ENCODE data around the gene ALG14.

Gene ALG14

DNA sequence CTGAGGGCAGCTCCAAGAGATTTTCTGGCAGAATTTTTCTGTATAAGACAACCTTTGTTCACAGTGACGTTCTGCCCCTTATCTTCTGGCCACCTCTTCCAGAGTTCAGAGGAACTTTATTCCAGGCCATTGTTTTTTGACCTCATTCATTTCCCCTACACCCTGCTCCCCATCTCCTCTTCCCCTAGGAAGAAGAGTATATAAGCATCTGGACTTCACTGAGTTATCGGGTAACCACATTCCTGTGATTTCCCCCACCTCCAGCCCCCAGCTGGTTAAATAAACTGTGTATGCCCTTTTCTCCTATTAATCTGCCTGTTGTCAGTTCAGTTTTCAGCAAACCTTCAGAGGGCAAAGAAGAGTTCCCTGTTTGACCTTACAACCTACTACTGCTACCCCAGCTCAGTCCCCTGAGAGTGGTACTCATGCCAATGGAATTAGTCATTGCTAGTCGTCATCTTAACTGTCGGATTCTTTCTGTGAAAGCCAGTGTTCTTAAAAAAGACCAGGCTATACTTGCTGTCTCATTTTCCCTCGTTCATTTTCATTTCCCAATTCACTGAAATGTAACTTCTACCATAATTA, 14.3 kb upstream of the ALG14 start:
- Histone ChIP-seq H3K9me3 (ENCODE audit: control insufficient read depth, insufficient read depth, low read length) (no peaks in the 10 kb centered on the region), H3K27me3 (ENCODE audit: control insufficient read depth, insufficient read depth, low read length) (no peaks in the 10 kb centered on the region), H3K36me3 (ENCODE audit: control insufficient read depth, insufficient read depth, low read length) (no peaks in the 10 kb centered on the region), H3K9ac (ENCODE audit: low read depth, low read length) (no peak overlapping the region), H3K27ac (ENCODE audit: low read depth, low read length) (peak overlapping the region; percentile 56), H3K4me1 (ENCODE audit: control insufficient read depth, insufficient read depth, low read length) (peaks cover 24% of the 10 kb centered on the region), H3K4me3 (ENCODE audit: low read depth, low read length) (no peak overlapping the region)

DNA sequence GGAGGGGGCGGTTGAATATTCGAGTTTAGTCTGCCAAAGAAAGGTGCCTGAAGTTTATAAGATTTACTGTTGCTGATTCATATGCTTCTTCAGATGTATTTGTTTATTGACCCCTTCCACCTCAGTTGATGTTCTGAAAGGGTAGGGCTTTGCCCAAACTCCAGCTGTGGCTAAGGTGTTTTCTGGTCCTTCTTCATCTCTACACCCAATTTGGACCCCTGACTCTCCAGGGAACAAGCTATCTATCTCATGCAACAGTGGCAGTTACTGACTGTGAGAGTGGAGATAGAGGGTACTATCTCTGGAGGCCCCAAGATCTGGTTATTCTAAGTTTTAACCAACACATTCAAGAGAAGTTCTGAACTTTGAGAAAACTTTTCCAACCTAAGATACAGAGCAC, 12.6 kb upstream of the ALG14 start:
- no peaks in the 10 kb centered on the region for H3K36me3 ChIP-seq (ENCODE audit: control insufficient read depth, insufficient read depth, low read length)
- no peak overlapping the region for H3K27ac ChIP-seq (ENCODE audit: low read depth, low read length)
- no peaks in the 10 kb centered on the region for H3K27me3 ChIP-seq (ENCODE audit: control insufficient read depth, insufficient read depth, low read length)
- no peaks in the 10 kb centered on the region for H3K9me3 ChIP-seq (ENCODE audit: control insufficient read depth, insufficient read depth, low read length)
- no peak overlapping the region for H3K4me3 ChIP-seq (ENCODE audit: low read depth, low read length)
- H3K9ac ChIP-seq (ENCODE audit: low read depth, low read length): no peak overlapping the region
- H3K4me1 ChIP-seq (ENCODE audit: control insufficient read depth, insufficient read depth, low read length): peaks cover 31% of the 10 kb centered on the region

DNA sequence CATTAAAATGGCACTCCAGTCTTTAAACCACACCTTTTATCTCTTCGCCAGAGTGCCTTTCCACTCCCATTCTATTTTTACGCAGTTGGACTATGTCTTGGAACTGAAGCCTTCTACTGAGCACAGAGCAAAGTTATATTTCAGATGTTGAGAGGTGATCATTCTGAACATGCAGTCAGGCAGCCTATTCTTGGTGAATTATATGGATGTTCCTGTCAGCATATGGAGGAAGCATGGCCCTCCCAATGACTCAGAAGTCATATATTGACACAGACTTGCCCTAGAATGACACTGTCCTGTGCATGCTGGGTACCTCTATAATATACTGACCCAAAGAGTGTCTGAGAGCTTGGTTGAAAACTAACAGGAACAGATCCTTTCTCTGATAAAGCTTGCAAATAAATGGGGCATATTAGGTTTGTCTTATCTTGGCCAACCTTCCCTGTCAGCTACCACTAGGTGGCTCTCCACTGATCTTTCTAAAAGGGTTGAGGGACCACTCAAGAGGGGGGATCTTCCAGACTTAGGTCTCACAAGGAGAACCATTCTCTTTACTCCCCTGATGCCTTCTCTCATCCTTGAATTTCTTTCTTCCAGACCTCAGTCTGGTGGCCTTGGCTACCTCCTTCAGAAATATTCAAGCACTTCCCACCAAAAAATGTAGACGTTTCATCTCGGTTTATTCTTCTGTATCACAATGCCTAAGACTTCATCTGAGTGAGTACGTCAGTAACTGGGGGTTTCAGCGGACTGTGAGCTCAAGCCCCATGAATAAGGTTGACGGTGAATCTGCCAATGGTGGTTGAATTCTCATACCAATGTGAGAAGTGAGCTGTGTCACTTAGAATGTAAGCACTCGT, 11.8 kb upstream of the ALG14 start:
- Histone ChIP-seq H3K9me3 (ENCODE audit: control insufficient read depth, insufficient read depth, low read length) (no peaks in the 10 kb centered on the region), H3K36me3 (ENCODE audit: control insufficient read depth, insufficient read depth, low read length) (no peaks in the 10 kb centered on the region), H3K27ac (ENCODE audit: low read depth, low read length) (no peak overlapping the region), H3K27me3 (ENCODE audit: control insufficient read depth, insufficient read depth, low read length) (no peaks in the 10 kb centered on the region), H3K4me1 (ENCODE audit: control insufficient read depth, insufficient read depth, low read length) (peaks cover 31% of the 10 kb centered on the region), H3K4me3 (ENCODE audit: low read depth, low read length) (no peak overlapping the region), H3K9ac (ENCODE audit: low read depth, low read length) (no peak overlapping the region)

DNA sequence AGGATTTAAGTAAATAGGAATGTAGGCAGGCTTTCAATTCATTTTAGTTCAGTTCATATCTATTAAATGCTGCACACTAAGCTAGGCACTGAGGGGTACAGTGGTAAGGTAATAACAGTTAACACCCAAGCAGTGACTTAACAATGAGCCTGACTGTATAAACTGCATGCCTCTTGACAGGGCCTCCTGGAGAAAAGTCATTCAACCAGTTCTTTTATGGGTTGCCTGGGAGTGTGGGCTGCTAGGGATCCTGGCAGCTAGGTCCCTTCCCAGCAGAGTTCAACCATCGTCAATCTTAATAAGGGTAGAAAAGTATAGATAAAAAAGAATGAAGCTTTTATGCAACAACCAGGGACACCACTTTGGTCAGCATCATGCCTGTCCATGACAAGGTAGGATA, 8.1 kb upstream of the ALG14 start:
- Histone ChIP-seq H3K27ac (ENCODE audit: low read depth, low read length) (no peak overlapping the region), H3K4me1 (ENCODE audit: control insufficient read depth, insufficient read depth, low read length) (peaks cover 21% of the 10 kb centered on the region), H3K4me3 (ENCODE audit: low read depth, low read length) (no peak overlapping the region), H3K27me3 (ENCODE audit: control insufficient read depth, insufficient read depth, low read length) (no peaks in the 10 kb centered on the region), H3K9me3 (ENCODE audit: control insufficient read depth, insufficient read depth, low read length) (no peaks in the 10 kb centered on the region), H3K36me3 (ENCODE audit: control insufficient read depth, insufficient read depth, low read length) (no peaks in the 10 kb centered on the region), H3K9ac (ENCODE audit: low read depth, low read length) (no peak overlapping the region)

DNA sequence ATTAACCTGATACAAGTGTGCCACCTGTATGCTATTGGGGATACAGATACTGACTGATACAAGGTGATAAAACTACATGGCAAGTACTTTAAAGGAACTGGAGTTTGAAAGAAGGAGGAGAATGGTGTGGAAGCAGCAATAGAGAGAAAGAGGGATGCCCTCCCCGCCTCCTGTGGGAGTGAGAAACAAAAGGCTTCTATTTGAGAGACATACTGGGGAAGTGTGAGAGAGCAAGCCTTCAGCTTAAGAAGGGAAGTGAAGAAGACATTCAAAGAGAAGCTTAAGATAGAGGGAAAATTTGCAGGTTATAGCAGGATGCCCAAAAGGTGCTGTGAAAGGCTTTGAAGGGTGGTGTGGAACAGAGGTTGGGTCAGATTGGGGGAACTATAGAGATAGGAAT, 7.7 kb upstream of the ALG14 start:
- no peaks in the 10 kb centered on the region for H3K36me3 ChIP-seq (ENCODE audit: control insufficient read depth, insufficient read depth, low read length)
- no peak overlapping the region for H3K9ac ChIP-seq (ENCODE audit: low read depth, low read length)
- H3K27ac ChIP-seq (ENCODE audit: low read depth, low read length): no peak overlapping the region
- peaks cover 20% of the 10 kb centered on the region for H3K4me1 ChIP-seq (ENCODE audit: control insufficient read depth, insufficient read depth, low read length)
- H3K4me3 ChIP-seq (ENCODE audit: low read depth, low read length): no peak overlapping the region
- no peaks in the 10 kb centered on the region for H3K27me3 ChIP-seq (ENCODE audit: control insufficient read depth, insufficient read depth, low read length)
- no peaks in the 10 kb centered on the region for H3K9me3 ChIP-seq (ENCODE audit: control insufficient read depth, insufficient read depth, low read length)

DNA sequence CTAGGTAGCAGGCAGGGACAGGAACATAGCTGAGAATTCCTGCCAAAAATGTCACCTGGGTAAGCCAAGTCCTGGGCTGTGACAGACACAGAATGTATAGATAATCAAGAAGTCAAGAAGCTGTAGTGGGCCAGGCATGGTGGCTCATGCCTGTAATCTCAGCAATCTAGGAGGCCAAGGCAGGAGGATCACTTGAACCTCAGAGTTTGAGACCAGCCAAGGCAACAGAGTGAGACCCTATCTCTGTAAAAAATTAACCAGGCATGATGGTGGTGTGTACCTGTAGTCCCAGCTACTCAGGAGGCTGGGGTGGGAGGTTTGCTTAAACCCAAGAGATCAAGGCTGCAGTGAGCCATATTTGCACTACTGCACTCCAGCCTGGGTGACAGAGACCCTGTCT, 3.3 kb upstream of the ALG14 start:
- no peaks in the 10 kb centered on the region; the same call in 1 of the 2 replicates for H3K27me3 ChIP-seq (ENCODE audit: control insufficient read depth, insufficient read depth, low read length)
- no peak overlapping the region for H3K9ac ChIP-seq (ENCODE audit: low read depth, low read length)
- H3K36me3 ChIP-seq (ENCODE audit: control insufficient read depth, insufficient read depth, low read length): no peaks in the 10 kb centered on the region
- no peaks in the 10 kb centered on the region for H3K9me3 ChIP-seq (ENCODE audit: control insufficient read depth, insufficient read depth, low read length)
- H3K4me1 ChIP-seq (ENCODE audit: control insufficient read depth, insufficient read depth, low read length): peaks cover 7% of the 10 kb centered on the region; the same call in 1 of the 2 replicates
- H3K4me3 ChIP-seq (ENCODE audit: low read depth, low read length): no peak overlapping the region
- no peak overlapping the region for H3K27ac ChIP-seq (ENCODE audit: low read depth, low read length)

DNA sequence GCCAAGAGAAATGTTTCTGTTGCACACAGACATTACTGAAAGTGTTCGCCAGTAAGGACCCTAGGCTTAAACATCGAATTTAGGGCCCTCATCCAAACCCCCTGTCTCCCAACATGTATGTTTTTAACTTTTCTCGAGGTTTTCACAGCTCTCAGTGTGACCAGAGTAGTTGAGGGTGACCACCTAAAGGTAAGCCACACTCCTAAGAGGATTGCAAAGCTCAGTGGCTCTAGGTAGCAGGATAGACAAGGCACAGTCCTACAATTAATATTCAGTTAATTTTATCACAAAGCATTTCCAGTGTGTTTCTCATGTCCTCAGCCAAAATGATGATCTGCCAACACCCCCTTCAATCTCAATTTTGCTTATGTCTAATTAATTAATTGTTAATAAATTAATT, 695 bp upstream of the ALG14 start:
- no peaks in the 10 kb centered on the region; the same call in 1 of the 2 replicates for H3K27me3 ChIP-seq (ENCODE audit: control insufficient read depth, insufficient read depth, low read length)
- H3K36me3 ChIP-seq (ENCODE audit: control insufficient read depth, insufficient read depth, low read length): no peaks in the 10 kb centered on the region
- H3K27ac ChIP-seq (ENCODE audit: low read depth, low read length): no peak overlapping the region
- peak overlapping the region; percentile 98 for H3K4me3 ChIP-seq (ENCODE audit: low read depth, low read length)
- H3K4me1 ChIP-seq (ENCODE audit: control insufficient read depth, insufficient read depth, low read length): no peaks in the 10 kb centered on the region
- peak overlapping the region; percentile 17; the same call in 1 of the 2 replicates for H3K9ac ChIP-seq (ENCODE audit: low read depth, low read length)
- H3K9me3 ChIP-seq (ENCODE audit: control insufficient read depth, insufficient read depth, low read length): no peaks in the 10 kb centered on the region

DNA sequence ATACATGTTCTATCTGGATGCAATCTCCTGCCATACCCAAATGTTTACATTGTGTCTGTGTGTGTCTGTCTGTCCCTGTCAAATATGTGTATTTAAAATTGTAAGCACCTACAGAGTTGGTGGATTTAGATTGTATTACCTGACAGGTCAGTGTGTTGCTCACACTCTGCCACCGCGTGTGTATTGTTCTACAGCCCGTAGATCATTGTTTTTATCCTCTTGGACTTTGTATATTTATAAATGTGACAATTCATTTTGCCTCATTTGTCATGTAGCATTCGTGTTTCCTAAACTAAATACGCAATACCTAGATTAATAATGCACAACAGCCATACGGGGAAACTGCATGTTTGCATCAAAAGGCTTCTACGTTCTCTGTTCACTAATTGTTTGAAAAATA, 634 bp downstream of the ALG14 start:
- H3K9ac ChIP-seq (ENCODE audit: low read depth, low read length): no peak overlapping the region
- H3K4me1 ChIP-seq (ENCODE audit: control insufficient read depth, insufficient read depth, low read length): no peaks in the 10 kb centered on the region
- H3K36me3 ChIP-seq (ENCODE audit: control insufficient read depth, insufficient read depth, low read length): no peaks in the 10 kb centered on the region
- peak overlapping the region; percentile 98 for H3K4me3 ChIP-seq (ENCODE audit: low read depth, low read length)
- H3K27me3 ChIP-seq (ENCODE audit: control insufficient read depth, insufficient read depth, low read length): no peaks in the 10 kb centered on the region; the same call in 1 of the 2 replicates
- H3K27ac ChIP-seq (ENCODE audit: low read depth, low read length): no peak overlapping the region
- H3K9me3 ChIP-seq (ENCODE audit: control insufficient read depth, insufficient read depth, low read length): no peaks in the 10 kb centered on the region

DNA sequence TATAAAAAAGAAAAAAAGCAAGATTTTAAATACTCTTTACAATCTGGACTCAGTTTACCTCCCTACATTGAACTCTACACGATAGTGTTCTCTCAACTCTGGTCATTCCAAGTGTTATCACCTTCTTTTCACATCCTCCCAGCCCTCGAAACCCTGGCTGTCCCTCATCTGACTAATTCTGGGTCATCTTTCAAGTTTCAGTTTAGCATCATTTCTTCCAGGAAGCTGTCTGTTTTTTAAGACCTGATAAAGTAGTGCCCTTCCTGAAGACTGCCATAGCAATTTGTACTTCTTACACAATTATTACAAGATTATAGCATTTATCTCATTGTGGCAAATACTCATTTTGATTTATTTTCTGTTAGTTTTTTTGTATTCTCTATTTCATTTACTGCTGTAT, 1.2 kb downstream of the ALG14 start:
- Histone ChIP-seq H3K27me3 (ENCODE audit: control insufficient read depth, insufficient read depth, low read length) (no peaks in the 10 kb centered on the region; the same call in 1 of the 2 replicates), H3K27ac (ENCODE audit: low read depth, low read length) (no peak overlapping the region), H3K4me3 (ENCODE audit: low read depth, low read length) (peak overlapping the region; percentile 98; the same call in 1 of the 2 replicates), H3K9ac (ENCODE audit: low read depth, low read length) (no peak overlapping the region), H3K9me3 (ENCODE audit: control insufficient read depth, insufficient read depth, low read length) (no peaks in the 10 kb centered on the region), H3K4me1 (ENCODE audit: control insufficient read depth, insufficient read depth, low read length) (no peaks in the 10 kb centered on the region), H3K36me3 (ENCODE audit: control insufficient read depth, insufficient read depth, low read length) (no peaks in the 10 kb centered on the region)

DNA sequence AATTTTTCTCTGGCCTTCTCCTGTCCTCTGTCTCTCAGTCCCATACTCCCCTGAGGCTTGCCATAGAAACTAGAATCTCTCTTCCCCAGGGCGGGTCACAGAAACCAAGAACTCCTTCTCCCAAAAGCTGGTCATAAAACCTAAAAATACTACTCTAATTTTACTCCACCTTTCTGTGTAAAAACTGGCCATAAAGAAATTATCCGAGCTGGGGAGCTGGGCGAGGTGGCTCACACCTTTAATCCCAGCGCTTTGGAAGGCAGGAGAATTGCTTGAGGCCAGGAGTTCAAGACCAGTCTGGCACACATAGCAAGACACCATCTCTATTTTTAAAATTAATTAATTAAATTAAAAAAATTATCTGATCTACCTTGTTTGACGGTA, 3.0 kb downstream of the ALG14 start:
- H3K4me1 ChIP-seq (ENCODE audit: control insufficient read depth, insufficient read depth, low read length): no peaks in the 10 kb centered on the region
- H3K36me3 ChIP-seq (ENCODE audit: control insufficient read depth, insufficient read depth, low read length): no peaks in the 10 kb centered on the region
- H3K9me3 ChIP-seq (ENCODE audit: control insufficient read depth, insufficient read depth, low read length): no peaks in the 10 kb centered on the region
- no peak overlapping the region for H3K4me3 ChIP-seq (ENCODE audit: low read depth, low read length)
- no peak overlapping the region for H3K9ac ChIP-seq (ENCODE audit: low read depth, low read length)
- H3K27me3 ChIP-seq (ENCODE audit: control insufficient read depth, insufficient read depth, low read length): no peaks in the 10 kb centered on the region; the same call in 1 of the 2 replicates
- H3K27ac ChIP-seq (ENCODE audit: low read depth, low read length): no peak overlapping the region

DNA sequence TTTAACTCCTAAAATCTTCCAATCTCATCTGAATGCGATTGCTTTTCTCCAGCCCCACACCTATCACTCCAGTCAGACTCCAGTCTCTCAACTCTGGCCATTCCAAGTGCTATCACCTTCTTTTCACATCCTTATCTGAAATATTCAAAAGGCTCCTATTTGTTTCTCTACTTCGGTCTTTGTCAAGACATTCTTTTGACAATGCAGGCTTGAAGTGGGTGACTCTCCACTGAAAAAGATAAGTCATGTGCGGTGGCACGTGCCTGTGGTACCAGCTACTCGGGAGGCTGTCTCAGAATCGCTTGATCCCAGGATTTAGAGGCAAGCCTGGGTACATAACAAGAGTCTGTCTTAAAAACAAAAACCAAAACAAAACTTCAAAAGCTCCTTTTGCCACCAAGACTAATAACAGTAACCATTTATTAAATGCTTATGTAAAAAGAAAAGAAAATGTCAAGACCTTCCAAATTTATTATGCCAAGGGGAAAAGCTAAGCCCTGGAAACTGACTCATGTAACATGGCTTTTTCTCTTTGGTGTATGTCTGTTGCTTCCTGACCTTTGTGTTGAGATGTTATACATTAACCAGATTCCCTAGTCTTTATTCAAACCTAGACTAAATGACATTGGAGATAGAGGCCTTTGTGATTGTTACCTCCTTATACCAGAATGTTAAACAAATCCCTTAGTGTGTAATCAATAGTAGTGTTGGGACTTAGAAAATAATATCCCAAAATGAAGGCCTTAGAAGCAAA, 3.6 kb downstream of the ALG14 start:
- Histone ChIP-seq H3K4me3 (ENCODE audit: low read depth, low read length) (no peak overlapping the region), H3K9ac (ENCODE audit: low read depth, low read length) (no peak overlapping the region), H3K4me1 (ENCODE audit: control insufficient read depth, insufficient read depth, low read length) (no peaks in the 10 kb centered on the region), H3K36me3 (ENCODE audit: control insufficient read depth, insufficient read depth, low read length) (no peaks in the 10 kb centered on the region), H3K9me3 (ENCODE audit: control insufficient read depth, insufficient read depth, low read length) (no peaks in the 10 kb centered on the region), H3K27me3 (ENCODE audit: control insufficient read depth, insufficient read depth, low read length) (no peaks in the 10 kb centered on the region; the same call in 1 of the 2 replicates), H3K27ac (ENCODE audit: low read depth, low read length) (peak overlapping the region; percentile 58)

Data from HUES48 (cell line).